Mammary epithelial cell (primary cell): Measurements from ENCODE around the gene LRRC59.

Source experiments
- EZH2 ChIP-seq: IDR thresholded peaks from 2 replicates; pipeline ENCODE4 v1.6.1; 2012; ENCODE audit warnings: low read length, inconsistent platforms, borderline replicate concordance
- TF ChIP-seq, protein P1 (sequence below), 2 donors: IDR thresholded peaks in 1 of 2; conservative IDR thresholded peaks in 1 of 2; 2 replicates each; pipeline ENCODE4 v1.5.1; 2011 to 2012; ENCODE audit warnings: inconsistent platforms in 2 of 2, low read length in 2 of 2, mild to moderate bottlenecking in 2 of 2, control low read depth in 1 of 2, low read depth in 1 of 2; ENCODE audit not compliant: insufficient read depth in 1 of 2; ENCODE audit errors: extremely low read depth in 1 of 2

DNA sequence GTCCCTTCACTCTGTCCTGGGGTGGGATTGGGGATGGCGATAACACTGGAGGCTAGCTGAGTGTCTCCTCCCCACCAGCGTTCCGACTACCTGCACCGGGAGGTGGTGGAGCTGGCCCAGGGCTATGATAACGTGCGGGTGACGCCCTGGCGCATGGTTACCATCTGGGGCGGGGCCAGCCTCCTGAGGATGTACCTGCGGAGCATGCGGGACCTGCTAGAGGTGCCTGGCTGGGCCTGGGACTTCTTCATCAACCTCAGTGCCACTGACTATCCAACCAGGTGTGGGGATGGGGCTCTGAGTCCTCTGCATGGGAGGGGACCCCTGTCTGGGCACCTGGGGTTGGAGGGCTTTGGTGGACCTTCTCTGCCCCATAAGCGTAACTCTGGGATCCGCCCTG is 42.5 kb downstream of the LRRC59 start:
- TF ChIP-seq, protein P1, sequence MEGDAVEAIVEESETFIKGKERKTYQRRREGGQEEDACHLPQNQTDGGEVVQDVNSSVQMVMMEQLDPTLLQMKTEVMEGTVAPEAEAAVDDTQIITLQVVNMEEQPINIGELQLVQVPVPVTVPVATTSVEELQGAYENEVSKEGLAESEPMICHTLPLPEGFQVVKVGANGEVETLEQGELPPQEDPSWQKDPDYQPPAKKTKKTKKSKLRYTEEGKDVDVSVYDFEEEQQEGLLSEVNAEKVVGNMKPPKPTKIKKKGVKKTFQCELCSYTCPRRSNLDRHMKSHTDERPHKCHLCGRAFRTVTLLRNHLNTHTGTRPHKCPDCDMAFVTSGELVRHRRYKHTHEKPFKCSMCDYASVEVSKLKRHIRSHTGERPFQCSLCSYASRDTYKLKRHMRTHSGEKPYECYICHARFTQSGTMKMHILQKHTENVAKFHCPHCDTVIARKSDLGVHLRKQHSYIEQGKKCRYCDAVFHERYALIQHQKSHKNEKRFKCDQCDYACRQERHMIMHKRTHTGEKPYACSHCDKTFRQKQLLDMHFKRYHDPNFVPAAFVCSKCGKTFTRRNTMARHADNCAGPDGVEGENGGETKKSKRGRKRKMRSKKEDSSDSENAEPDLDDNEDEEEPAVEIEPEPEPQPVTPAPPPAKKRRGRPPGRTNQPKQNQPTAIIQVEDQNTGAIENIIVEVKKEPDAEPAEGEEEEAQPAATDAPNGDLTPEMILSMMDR (conservative IDR thresholded peaks at IDR 0.05 in 1 of 2, IDR thresholded peaks at IDR 0.05 in 1 of 2; ENCODE audit: extremely low read depth in 1 of 2, insufficient read depth in 1 of 2, low read depth in 1 of 2, low read length in 2 of 2), result no peak
- no peak for TF ChIP-seq EZH2
